SU-DHL-6 (cell line): Measurements from ENCODE around the gene LAMA2.

Source experiments
- H2AFZ ChIP-seq: fragments of 200-600 bp; sonication (generic); 2 replicates; pipeline ENCODE4 v1.6.1; 2014; ENCODE audit warnings: low read depth, mild to moderate bottlenecking, moderate library complexity, mixed read lengths, antibody characterized with exemption, low read length; ENCODE audit not compliant: severe bottlenecking
- H3F3A ChIP-seq: fragments of 200-600 bp; shearing (Covaris generic); 2 replicates; pipeline ENCODE4 v1.6.0; 2016; ENCODE audit warnings: antibody characterized with exemption, mild to moderate bottlenecking; ENCODE audit not compliant: insufficient read depth
- H3K27ac ChIP-seq: fragments of 200-600 bp; sonication (generic); 2 replicates; pipeline ENCODE4 v1.5.1; 2016; ENCODE audit warnings: low read depth, mild to moderate bottlenecking, low read length, moderate library complexity, mixed read lengths
- H3K27me3 ChIP-seq: fragments of 200-600 bp; sonication (generic), shearing (Covaris generic); 2 replicates; pipeline ENCODE4 v1.6.0; 2014; ENCODE audit warnings: mild to moderate bottlenecking, low read length
- H3K36me3 ChIP-seq: fragments of 200-600 bp; sonication (generic); 2 replicates; pipeline ENCODE4 v1.6.1; 2014; ENCODE audit warnings: mild to moderate bottlenecking, low read length, mixed read lengths
- H3K4me2 ChIP-seq: fragments of 300-600, 200-600 bp; shearing (Covaris generic), sonication (generic); 2 replicates; pipeline ENCODE4 v1.6.0; 2014; ENCODE audit warnings: low read length, low read depth, mild to moderate bottlenecking; ENCODE audit not compliant: poor library complexity, severe bottlenecking
- H3K4me3 ChIP-seq: fragments of 200-600 bp; sonication (generic); 2 replicates; pipeline ENCODE4 v1.5.1; 2014; ENCODE audit warnings: antibody characterized with exemption, low read length, mild to moderate bottlenecking, mixed read lengths; ENCODE audit not compliant: insufficient read depth, poor library complexity, severe bottlenecking
- H3K79me2 ChIP-seq: fragments of 200-600 bp; sonication (generic); 2 replicates; pipeline ENCODE4 v1.6.1; 2014; ENCODE audit warnings: mild to moderate bottlenecking, low read length, moderate library complexity; ENCODE audit not compliant: insufficient read depth
- H3K9ac ChIP-seq: fragments of 200-600 bp; sonication (generic); 2 replicates; pipeline ENCODE4 v1.7.0; 2014; ENCODE audit warnings: mild to moderate bottlenecking, low read length
- H3K9me2 ChIP-seq: fragments of 200-600 bp; sonication (generic); replicated peaks from 2 replicates; pipeline ENCODE4 v1.6.1; 2014; ENCODE audit warnings: low read length; ENCODE audit not compliant: insufficient read depth
- H3K9me3 ChIP-seq: fragments of 200-600 bp; sonication (generic); 2 replicates; pipeline ENCODE4 v1.6.1; 2014; ENCODE audit warnings: low read length, mixed read lengths; ENCODE audit not compliant: insufficient read depth
- H4K20me1 ChIP-seq: fragments of 200-600 bp; sonication (generic); 2 replicates; pipeline ENCODE4 v1.6.1; 2014; ENCODE audit warnings: low read depth, mild to moderate bottlenecking, antibody characterized with exemption, low read length, moderate library complexity, mixed read lengths
- EZH2phosphoT487 ChIP-seq: fragments of 200-600 bp; sonication (generic), shearing (Covaris generic); conservative IDR thresholded peaks from 2 replicates; pipeline ENCODE4 v1.6.1; 2018; ENCODE audit warnings: mild to moderate bottlenecking, antibody characterized with exemption, low read length, moderate library complexity, mixed read lengths
- TF ChIP-seq, protein P1 (sequence below): fragments of 200-600 bp; sonication (generic); IDR thresholded peaks from one replicate; pipeline ENCODE4 v1.5.1; 2017; ENCODE audit warnings: antibody characterized with exemption, mild to moderate bottlenecking, low read length, moderate library complexity; ENCODE audit not compliant: insufficient read depth, poor library complexity, severe bottlenecking

LAMA2 gene

DNA sequence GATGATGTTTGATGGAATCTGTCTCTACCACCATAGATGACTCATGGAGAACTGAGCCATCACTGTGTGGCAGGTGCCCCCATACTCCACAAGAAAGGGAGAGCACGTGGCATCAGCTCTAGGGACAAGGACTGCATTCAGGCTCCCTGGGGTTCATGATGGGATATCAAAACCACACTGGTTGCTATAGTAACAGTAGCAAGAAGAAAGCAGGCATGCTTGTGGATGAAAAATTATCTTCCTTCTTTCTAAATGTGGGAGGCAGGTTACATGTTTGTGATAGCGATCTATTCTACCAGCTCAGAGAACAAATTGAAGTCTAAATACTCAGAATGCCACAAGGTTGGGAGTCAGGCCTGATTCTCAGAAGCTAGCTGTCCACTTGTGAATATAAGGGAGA, 602.8 kb downstream of the LAMA2 start:
- H2AFZ ChIP-seq = no peak overlapping the region
- no peaks in the 10 kb centered on the region for H3F3A ChIP-seq
- no peaks in the 10 kb centered on the region for H4K20me1 ChIP-seq
- H3K4me2 ChIP-seq = no peak overlapping the region
- no peak overlapping the region for H3K9ac ChIP-seq
- no peaks in the 10 kb centered on the region for H3K9me3 ChIP-seq
- TF ChIP-seq EZH2phosphoT487 = no peak
- TF ChIP-seq, protein P1, sequence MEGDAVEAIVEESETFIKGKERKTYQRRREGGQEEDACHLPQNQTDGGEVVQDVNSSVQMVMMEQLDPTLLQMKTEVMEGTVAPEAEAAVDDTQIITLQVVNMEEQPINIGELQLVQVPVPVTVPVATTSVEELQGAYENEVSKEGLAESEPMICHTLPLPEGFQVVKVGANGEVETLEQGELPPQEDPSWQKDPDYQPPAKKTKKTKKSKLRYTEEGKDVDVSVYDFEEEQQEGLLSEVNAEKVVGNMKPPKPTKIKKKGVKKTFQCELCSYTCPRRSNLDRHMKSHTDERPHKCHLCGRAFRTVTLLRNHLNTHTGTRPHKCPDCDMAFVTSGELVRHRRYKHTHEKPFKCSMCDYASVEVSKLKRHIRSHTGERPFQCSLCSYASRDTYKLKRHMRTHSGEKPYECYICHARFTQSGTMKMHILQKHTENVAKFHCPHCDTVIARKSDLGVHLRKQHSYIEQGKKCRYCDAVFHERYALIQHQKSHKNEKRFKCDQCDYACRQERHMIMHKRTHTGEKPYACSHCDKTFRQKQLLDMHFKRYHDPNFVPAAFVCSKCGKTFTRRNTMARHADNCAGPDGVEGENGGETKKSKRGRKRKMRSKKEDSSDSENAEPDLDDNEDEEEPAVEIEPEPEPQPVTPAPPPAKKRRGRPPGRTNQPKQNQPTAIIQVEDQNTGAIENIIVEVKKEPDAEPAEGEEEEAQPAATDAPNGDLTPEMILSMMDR = no peak
- H3K27me3 ChIP-seq = no peaks in the 10 kb centered on the region
- H3K27ac ChIP-seq = no peak overlapping the region
- no peaks in the 10 kb centered on the region for H3K9me2 ChIP-seq
- no peak overlapping the region for H3K4me3 ChIP-seq
- H3K79me2 ChIP-seq = no peaks in the 10 kb centered on the region
- no peaks in the 10 kb centered on the region for H3K36me3 ChIP-seq

DNA sequence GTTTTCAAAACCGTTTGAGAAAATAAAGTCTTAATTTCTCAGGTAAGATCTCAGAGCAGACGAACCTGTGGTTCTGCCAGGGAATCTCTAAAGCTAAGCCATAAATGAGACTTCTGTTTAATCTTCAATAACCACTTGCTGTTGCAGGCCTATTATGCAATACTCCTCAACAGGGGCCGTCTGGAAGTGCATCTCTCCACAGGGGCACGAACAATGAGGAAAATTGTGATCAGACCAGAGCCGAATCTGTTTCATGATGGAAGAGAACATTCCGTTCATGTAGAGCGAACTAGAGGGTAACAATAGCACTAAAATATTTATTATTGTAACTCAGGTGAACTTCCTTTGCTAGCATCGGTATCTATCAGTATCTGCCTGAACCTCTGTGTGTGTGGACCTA, 603.4 kb downstream of the LAMA2 start:
- H3K4me3 ChIP-seq = no peak overlapping the region
- H2AFZ ChIP-seq = no peak overlapping the region
- no peak for TF ChIP-seq EZH2phosphoT487
- TF ChIP-seq, protein P1 = no peak
- no peak overlapping the region for H3K9ac ChIP-seq
- H3K9me2 ChIP-seq = no peaks in the 10 kb centered on the region
- H3K4me2 ChIP-seq = no peak overlapping the region
- H4K20me1 ChIP-seq = no peaks in the 10 kb centered on the region
- no peaks in the 10 kb centered on the region for H3K27me3 ChIP-seq
- H3K79me2 ChIP-seq = no peaks in the 10 kb centered on the region
- no peak overlapping the region for H3K27ac ChIP-seq
- H3F3A ChIP-seq = no peaks in the 10 kb centered on the region
- H3K9me3 ChIP-seq = no peaks in the 10 kb centered on the region
- no peaks in the 10 kb centered on the region for H3K36me3 ChIP-seq

DNA sequence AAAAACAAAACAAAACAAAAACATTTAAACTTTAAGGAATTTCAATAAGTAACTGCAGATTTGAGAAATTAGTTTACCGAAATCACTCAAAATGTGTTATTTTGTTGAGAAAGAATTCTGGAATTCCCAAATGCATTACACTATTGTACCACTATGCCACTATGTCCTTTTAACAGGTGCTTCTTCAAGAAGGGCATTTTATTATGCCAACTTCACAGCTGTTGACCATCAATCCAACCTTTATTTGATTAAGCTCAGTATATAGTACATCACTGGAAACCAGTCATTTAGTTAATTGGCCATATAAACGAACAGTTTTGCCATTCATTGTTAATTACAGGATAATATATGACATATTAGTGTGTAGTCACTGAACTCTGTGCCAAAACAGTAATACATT, 605.4 kb downstream of the LAMA2 start:
- H3K9me3 ChIP-seq = no peaks in the 10 kb centered on the region
- H3K79me2 ChIP-seq = no peaks in the 10 kb centered on the region
- H3K27me3 ChIP-seq = no peaks in the 10 kb centered on the region
- H3K4me2 ChIP-seq = no peak overlapping the region
- no peak overlapping the region for H2AFZ ChIP-seq
- no peak overlapping the region for H3K27ac ChIP-seq
- H4K20me1 ChIP-seq = no peaks in the 10 kb centered on the region
- H3K9ac ChIP-seq = no peak overlapping the region
- no peak overlapping the region for H3K4me3 ChIP-seq
- TF ChIP-seq, protein P1 = no peak
- no peak for TF ChIP-seq EZH2phosphoT487
- H3K9me2 ChIP-seq = no peaks in the 10 kb centered on the region
- no peaks in the 10 kb centered on the region for H3F3A ChIP-seq
- H3K36me3 ChIP-seq = no peaks in the 10 kb centered on the region
